Iris pigment epithelial cell (primary cell): Measurements from ENCODE around the gene TTC7B.

Experiments
- DNase-seq: peaks from one replicate; pipeline ENCODE4 v3.0.0-alpha.2; 2011; ENCODE audit warnings: low read depth

The TTC7B gene

DNA sequence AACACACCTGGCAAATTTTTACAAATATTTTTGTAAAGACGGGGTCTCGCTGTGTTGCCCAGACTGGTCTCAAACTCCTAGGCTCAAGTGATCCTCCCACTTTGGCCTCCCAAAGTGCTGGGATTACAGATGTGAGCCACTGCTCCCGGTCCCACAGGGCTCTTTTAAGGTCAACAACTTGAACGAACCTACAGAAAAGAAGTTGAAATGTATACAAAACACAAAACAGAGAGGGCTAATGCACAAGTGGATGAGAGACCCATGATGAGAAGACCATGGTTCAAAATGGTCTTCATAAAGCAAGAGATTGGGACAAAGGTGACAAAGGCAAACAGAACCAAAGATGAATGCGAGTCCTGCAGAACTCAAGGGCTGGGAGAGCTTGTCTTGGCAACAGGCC, 328.0 kb downstream of the TTC7B start:
- no peak for DNase-seq

DNA sequence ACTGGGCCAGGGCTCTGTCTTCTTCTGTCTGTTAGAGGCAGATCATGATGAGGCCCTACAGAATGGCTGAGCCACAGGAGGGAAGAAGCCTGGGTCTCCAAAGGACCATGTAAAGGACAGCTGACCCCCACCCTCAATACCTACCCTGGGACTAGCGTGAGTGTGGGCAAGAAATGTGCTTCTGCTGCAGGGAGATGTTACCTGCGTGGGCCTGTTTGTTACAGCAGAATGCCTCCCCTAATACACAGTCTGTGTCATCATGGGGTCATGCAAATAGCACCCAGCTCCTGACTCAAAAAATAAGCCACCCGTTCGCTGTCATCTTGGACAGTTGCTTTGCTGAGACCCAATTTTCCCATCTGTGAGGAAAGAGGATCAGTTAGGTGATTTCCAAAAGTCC, 328.8 kb downstream of the TTC7B start:
- DNase-seq, result no peak

DNA sequence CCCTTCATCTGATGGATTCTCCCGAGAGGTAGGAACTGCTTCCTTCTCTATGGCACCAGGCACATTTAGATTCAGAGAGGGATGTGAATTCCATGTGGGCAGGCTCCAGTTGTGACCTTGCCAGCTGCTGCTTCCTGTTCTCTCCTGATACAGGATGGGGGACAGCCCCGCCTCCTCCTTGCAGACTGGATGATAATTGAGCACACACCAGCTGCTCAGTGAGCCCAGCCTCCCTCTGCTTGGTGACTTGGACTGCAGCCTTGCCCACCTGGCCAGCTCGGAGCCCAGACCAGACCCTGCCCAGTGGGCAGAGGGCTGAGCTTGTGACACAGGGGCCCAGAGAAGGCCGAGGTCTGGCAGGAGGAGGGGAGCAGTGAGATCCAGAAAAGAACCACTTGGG, 329.2 kb downstream of the TTC7B start:
- no peak for DNase-seq

GRCh38 chr14:90484291-90484690, 331.9 kb downstream of the TTC7B start:
- no peak for DNase-seq

DNA sequence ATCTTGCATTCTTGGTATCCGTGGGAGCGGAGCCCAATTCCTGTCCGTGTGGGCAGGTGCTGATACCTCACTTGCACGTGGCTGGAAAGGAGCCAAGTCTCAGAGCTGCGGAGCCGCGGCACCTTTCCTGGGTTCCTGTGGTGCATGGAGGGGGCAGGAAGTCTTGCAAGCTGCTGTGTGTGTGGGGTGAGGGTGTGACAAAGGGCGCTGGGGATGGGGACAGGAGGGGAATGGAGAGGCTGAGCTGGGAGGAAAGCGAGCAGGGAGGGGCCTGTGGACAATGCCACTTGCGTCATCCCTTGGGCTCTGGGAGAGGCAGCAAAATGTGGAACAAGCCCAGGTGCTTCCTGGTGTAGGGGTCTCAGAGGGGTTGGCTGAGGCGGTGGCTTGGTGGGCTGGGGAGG, 332.7 kb downstream of the TTC7B start:
- no peak for DNase-seq

- DNase-seq, result no peak
These were observed 333.1 kb downstream of the TTC7B start for GRCh38 chr14:90483117-90483516.

DNA sequence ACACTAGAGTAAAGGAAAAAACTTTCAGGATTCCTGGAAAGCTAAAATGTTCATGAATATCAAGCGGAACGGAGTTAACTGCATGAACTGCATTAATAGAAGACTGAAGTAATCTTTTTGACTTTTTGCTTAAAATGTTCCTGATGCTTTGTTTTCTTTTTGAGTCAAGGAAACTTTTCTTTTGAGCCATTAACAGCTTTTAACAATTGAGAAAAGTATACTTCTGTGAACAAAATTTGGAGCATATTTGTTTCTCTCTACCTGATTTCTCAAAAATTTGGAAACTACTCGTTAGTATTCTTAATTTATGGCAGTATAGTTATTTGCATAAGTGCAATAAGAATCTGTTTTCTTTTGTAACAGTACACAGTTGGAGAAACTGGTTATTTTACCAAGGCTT, 340.9 kb downstream of the TTC7B start:
- no peak for DNase-seq
